Stimulated activated CD4-positive, alpha-beta T cell treated with anti-CD3 and anti-CD28 coated beads, Interleukin-1b, Interleukin-23, amount 100 ng/mL, for 1 hour (primary cell): ENCODE results near the gene C22orf15.
"Not testable (repeated sequence)": the region's sequence is repeated elsewhere in the genome, so short reads cannot be mapped to it uniquely, and the experiment has no call there.

Experiments used
- DNase-seq, 2 donors: peaks; one replicate each; pipeline ENCODE4 v3.0.0-alpha.2; 2020; ENCODE audit warnings: low read depth in 2 of 2

The C22orf15 gene, protein sequence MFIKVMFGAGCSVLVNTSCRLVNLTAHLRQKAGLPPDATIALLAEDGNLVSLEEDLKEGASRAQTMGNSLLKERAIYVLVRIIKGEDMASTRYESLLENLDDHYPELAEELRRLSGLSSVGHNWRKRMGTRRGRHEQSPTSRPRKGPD

DNA sequence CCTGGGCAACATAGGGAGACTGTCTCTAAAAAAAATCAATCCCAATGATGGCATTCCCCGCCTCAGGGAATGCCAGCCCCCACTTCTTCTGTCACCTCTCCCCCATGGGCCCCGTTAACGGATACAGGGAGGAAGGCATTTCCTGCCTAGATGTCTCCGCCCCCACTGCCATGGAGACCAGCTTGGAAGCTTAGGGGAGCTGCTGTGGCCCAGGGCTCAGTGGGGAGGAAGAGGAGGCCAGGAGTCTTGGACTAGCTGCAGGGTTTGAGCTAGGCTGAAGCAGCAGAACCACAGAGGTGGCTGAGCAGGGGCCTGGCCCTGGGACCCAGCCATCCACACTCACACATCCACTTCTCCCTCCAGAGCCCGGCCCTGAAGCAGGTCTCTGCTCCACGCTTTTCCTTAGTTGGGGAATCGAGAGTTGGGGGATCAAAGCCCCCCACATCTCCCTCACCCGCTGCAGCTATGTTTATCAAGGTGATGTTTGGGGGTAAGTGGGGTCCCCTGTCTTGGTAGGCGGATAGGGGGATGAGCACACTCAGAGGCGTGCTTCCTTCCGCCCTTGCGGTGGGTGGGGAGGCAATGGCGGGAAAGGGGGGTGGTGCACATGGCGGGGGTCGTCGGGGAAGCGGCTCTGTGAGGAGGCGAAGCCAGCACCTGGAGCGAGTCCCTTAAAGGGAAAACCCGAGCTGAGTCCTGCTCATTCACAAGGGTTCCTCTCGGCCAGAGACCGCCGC, at the start of gene C22orf15:
Gene C22orf15, plus strand, starts transcription at position 149 of the 737 bp plus-strand sequence. Its CDS starts 317 bp downstream, at position 466.
- DNase-seq, result no peak

DNA sequence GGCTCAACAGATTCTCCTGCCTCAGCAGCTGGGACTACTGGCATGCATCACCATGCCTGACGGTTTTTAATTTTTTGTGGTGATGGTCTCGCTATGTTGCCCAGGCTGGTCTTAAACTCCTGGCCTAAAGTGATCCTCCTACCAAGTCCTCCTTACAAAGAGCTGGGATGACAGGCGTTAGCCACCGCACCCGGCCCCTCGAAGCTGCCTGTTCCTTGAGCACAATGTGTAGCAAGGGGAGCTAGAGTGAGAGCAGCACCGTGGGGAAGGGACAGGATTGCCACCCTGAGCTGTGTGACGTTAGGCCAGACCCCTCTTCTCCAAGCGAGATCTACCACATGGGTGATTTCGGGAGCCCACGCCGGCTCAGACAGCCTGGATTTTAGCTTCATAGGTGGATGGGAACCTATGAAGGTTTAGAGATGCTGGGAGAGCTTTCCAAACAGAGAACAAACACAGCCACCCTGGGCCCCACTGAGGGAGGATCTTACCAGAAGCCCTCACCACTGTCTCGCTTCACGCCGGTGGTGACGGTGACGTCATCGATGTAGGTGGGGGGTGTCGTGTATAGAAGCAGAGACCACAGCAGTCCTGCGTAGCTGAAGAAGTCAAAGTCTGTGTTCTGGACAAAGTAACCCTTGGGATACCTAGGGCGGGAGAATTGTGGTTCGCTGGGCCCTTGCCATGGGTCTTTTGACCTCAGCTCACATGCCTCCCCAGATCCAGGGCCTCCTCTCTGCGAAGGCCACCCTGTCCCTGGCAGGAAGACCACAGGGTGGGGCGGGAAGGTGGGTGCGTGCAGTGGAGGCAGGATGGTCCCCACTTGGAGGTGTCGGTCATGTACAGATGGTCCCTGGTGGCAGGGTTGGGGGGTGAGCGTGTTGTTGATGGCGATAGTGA, 48.8 kb upstream of the C22orf15 start:
- DNase-seq, result no peak

DNA sequence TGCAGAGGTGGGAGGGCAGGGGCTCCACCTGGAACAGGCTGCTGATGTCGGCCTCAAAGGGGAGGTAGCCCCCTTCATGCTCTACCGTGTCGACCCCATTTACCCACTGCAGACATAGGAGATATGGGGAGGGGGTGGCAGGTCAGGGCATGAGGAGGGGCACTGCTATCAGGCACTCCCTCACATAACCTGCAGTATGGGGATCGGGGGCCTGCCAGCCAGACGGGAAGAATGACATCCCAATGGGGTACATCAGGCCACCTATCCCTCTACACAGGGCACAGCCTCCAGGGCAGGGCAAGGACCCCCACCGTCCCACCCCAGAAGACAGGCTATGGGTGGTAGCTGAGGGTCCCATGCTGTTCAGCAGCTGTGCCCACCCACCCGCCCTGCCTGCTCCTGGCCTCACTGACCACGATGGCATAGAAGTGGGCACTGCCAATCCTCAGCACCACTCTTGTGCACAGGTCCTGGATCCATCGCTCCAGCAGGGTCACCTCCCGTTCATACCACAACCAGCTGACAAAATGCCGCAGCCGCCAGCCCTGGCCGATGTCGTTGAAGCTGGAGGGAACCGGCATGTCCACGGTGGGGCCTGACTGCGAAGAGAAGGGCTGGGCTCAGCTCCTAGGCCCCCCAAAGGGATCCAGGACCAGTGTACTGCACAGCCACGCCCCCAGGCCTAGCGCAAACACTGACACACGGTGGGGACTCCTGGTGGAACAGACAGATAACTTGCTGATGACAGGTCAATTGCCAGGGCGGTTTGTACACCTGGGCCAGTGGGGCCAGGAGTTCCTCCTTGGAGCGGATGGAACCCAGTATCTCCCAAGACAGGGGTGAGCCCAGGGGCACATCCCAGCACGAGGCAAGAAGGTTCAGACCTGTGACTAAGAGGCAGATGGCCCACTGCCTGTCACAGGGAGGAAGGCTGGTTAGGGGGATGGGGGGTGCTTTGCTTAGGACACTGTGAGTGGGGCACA, 47.9 kb upstream of the C22orf15 start:
- no peak for DNase-seq

DNA sequence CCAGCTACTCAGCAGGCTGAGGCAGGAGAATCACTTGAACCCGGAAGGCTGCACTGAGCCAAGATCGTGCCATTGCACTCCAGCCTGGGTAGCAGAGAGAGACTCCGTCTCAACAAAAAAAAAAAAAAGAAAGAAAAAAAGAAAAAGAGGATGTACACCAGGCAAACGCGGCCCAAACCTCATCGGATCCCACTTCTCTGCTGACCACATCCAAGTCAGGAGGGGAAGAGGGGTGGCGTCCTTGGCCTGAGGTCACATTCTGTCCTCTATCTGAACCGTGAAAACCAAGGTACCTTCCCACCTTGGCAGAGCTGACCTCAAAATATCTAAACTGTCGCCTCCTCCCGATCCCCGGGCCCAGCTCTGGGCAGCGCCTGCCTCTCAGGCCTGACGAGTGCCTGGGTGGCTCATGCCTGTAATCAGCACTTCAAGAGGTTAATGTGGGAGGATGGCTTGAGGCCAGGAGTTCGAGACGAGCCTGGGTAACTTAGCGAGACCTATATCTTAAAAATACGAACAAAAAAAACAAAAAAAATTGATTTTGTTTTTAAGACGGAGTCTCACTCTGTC, 46.9 kb upstream of the C22orf15 start:
- no peak for DNase-seq

GRCh38 chr22:23716811-23717801, 45.7 kb upstream of the C22orf15 start:
- peak; percentile 48 to 70 for DNase-seq

GRCh38 chr22:23718371-23719165, 44.2 kb upstream of the C22orf15 start:
- DNase-seq, result no peak

GRCh38 chr22:23720855-23721254, 41.9 kb upstream of the C22orf15 start:
- DNase-seq, result no peak

DNA sequence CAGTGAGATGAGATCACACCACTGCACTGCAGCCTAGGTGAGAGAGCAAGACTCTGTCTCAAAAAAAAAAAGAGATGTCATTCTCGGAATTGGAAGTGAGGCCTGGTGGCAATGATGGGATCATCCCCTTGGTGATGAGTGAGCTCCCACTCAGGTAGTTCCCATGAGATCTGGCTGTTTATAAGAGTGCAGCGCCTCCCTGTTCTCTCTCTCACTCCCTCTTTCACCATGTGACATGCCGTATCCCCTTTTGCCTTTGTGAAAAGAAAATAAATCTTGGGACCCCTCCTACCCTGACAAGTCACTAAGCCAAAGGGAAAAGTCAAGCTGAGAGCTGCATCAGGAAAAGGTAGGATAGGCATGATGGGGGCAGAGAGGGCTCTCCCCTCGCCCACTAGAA, 40.6 kb upstream of the C22orf15 start:
- no peak for DNase-seq

DNA sequence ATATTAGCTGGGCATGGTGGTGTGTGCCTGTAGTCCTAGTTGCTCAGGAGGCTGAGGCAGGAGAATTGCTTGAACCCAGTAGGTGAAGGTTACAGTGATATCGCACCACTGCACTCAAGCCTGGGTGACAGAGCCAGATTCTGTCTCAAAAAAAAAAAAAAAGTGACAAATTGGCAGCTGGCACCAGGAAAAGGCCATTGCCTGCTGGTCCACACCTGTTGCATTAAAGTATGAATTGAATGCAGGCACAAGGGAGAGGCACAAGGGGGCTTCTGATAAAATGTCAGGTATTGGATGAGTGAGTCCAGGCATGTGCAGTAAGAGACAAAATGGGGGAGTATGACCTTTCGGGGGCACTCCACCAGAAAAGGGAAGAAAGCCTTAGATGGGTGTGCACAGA, 40.1 kb upstream of the C22orf15 start:
- DNase-seq, result no peak

- DNase-seq, result not testable (repeated sequence)
Measured at GRCh38 chr22:23728108-23728507, 34.7 kb upstream of the C22orf15 start.

DNA sequence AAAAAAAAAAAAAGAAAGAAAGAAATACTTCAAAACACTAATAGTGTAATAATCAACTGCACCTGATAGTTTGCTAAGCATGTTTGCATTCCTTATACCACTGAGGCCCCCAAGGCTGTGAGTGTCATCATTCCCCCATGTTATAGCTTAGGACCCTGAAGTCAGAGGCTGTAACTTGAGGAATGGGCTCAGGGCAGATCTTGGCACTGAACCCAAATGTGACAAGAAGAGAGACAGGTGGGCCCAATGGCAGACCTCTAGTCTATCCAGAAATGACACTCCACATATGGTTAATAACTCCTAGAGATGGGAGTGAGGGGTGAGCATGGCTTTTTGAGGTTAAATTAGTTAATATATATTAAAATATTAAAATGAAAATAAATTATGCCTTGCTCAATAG, 25.1 kb upstream of the C22orf15 start:
- DNase-seq, result no peak

- DNase-seq, result no peak
Measured at GRCh38 chr22:23742505-23743264, 20.1 kb upstream of the C22orf15 start.

GRCh38 chr22:23743303-23743705, 19.5 kb upstream of the C22orf15 start:
- DNase-seq, result no peak

GRCh38 chr22:23744001-23744400, 18.8 kb upstream of the C22orf15 start:
- DNase-seq, result no peak

- DNase-seq, result no peak
Measured at GRCh38 chr22:23744485-23744884, 18.3 kb upstream of the C22orf15 start.

DNA sequence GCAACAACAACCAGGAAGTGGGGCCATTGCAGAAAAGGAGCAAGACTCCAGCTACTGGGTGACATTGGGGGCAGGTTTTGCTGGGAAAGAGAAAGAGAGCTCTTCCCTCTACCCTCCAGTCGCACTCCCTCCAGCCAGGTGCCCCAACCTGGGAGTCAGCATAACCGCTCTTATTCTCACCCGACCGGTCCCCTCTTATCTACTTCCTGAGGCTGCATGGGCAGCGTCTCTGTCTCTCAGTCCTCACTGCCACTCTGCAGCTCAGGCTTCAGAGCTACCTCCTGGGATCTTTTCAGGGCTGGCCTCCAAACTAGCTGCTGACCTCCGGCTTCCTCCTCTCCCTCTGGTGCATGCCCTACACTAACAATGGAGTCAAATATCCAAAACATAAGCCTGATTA, 17.0 kb upstream of the C22orf15 start:
- no peak for DNase-seq

- DNase-seq, result no peak
Measured at GRCh38 chr22:23749841-23750301, 12.9 kb upstream of the C22orf15 start.

GRCh38 chr22:23750367-23750713, 12.4 kb upstream of the C22orf15 start:
- no peak for DNase-seq
